CD14-positive monocyte (primary cell): ENCODE data around the gene AP2A1. TPM values are rescaled to one million over a fixed set of nuclear protein-coding genes. Genes with fewer than 3 reads are reported as not detected.
A peak's percentile ranks its signal among the peaks of the same experiment; 100 is the strongest.

Experiments used
- DNase-seq, 3 donors: peaks; one replicate each; pipeline ENCODE4 v3.0.0-alpha.2; 2011 to 2022
- H2AFZ ChIP-seq: 2 replicates; pipeline ENCODE4 v1.6.0; 2012; ENCODE audit warnings: mild to moderate bottlenecking, low read depth, low read length, inconsistent platforms; ENCODE audit not compliant: insufficient read depth, poor library complexity, severe bottlenecking
- H3K27ac ChIP-seq, 2 donors: 1 replicate in 1 of 2; 2 replicates in 1 of 2; pipeline ENCODE4 v1.5.1; 2012 to 2013; ENCODE audit warnings: low read length in 2 of 2, control low read depth in 1 of 2, inconsistent platforms in 1 of 2, low read depth in 1 of 2, mild to moderate bottlenecking in 1 of 2
- H3K27me3 ChIP-seq, 2 donors: one replicate each; pipeline versions ENCODE4 v1.6.0 to v1.6.1; 2011 to 2013; ENCODE audit warnings: low read length in 2 of 2; ENCODE audit not compliant: control insufficient read depth in 2 of 2, insufficient read depth in 2 of 2
- H3K36me3 ChIP-seq, 2 donors: replicated peaks in 1 of 2; 1 replicate in 1 of 2; 2 replicates in 1 of 2; pipeline versions ENCODE4 v1.5.1 to v1.6.1; 2012 to 2013; ENCODE audit warnings: low read length in 2 of 2, control low read depth in 1 of 2, inconsistent platforms in 1 of 2, mild to moderate bottlenecking in 1 of 2; ENCODE audit not compliant: insufficient read depth in 2 of 2, control insufficient read depth in 1 of 2
- H3K4me1 ChIP-seq, 2 donors: 1 replicate in 1 of 2; 2 replicates in 1 of 2; pipeline versions ENCODE4 v1.5.1 to v1.6.1; 2012 to 2013; ENCODE audit warnings: low read length in 2 of 2, control low read depth in 1 of 2, inconsistent platforms in 1 of 2, mild to moderate bottlenecking in 1 of 2, moderate library complexity in 1 of 2; ENCODE audit not compliant: insufficient read depth in 2 of 2, control insufficient read depth in 1 of 2
- H3K4me2 ChIP-seq: replicated peaks from 2 replicates; pipeline ENCODE3; 2012; ENCODE audit warnings: low read length, moderate library complexity, mild to moderate bottlenecking; ENCODE audit not compliant: poor library complexity, severe bottlenecking; ENCODE audit errors: extremely low read depth
- H3K4me3 ChIP-seq, 3 experiments: fragments of 200-600 bp in 1 of 3; sonication (generic) in 1 of 3; replicated peaks in 1 of 3; 1 replicate in 2 of 3; 2 replicates in 1 of 3; pipeline ENCODE4 v1.5.1; 2011 to 2013; ENCODE audit warnings: low read length in 3 of 3, mild to moderate bottlenecking in 3 of 3, control low read depth in 2 of 3, low read depth in 2 of 3, inconsistent platforms in 1 of 3, moderate library complexity in 1 of 3
- H3K79me2 ChIP-seq: 2 replicates; pipeline ENCODE4 v1.6.0; 2012; ENCODE audit warnings: mild to moderate bottlenecking, control low read depth, inconsistent platforms, low read length, moderate library complexity; ENCODE audit not compliant: insufficient read depth
- H3K9ac ChIP-seq: 2 replicates; pipeline ENCODE4 v1.6.0; 2017; ENCODE audit warnings: low read length, mild to moderate bottlenecking; ENCODE audit not compliant: insufficient read depth, poor library complexity, severe bottlenecking
- H3K9me3 ChIP-seq, 2 donors: replicated peaks in 1 of 2; 1 replicate in 1 of 2; 2 replicates in 1 of 2; pipeline versions ENCODE4 v1.5.1 to v1.6.1; 2012 to 2013; ENCODE audit warnings: low read length in 2 of 2, control low read depth in 1 of 2; ENCODE audit not compliant: control insufficient read depth in 1 of 2, insufficient read depth in 1 of 2
- H4K20me1 ChIP-seq: 2 replicates; pipeline ENCODE4 v1.6.0; 2012; ENCODE audit warnings: mild to moderate bottlenecking, low read length, control low read depth, moderate library complexity; ENCODE audit not compliant: insufficient read depth
- H3K27ac Mint-ChIP-seq, 7 donors: one replicate each; pipeline ENCODE4 v1.8.0; 2020; ENCODE audit warnings: mild to moderate bottlenecking in 7 of 7, mixed read lengths in 7 of 7, moderate library complexity in 6 of 7, inconsistent platforms in 2 of 7
- H3K27me3 Mint-ChIP-seq, 3 donors: one replicate each; pipeline ENCODE4 v1.8.0; 2021 to 2022; ENCODE audit warnings: low read depth in 3 of 3, mild to moderate bottlenecking in 3 of 3, mixed read lengths in 3 of 3, moderate library complexity in 3 of 3, inconsistent platforms in 1 of 3
- H3K36me3 Mint-ChIP-seq, 2 donors: one replicate each; pipeline ENCODE4 v1.8.0; 2020; ENCODE audit warnings: mixed read lengths in 2 of 2, inconsistent platforms in 1 of 2, mild to moderate bottlenecking in 1 of 2
- H3K4me1 Mint-ChIP-seq: one replicate; pipeline ENCODE4 v1.8.0; 2020; ENCODE audit warnings: mild to moderate bottlenecking, mixed read lengths
- H3K4me3 Mint-ChIP-seq, 2 donors: one replicate each; pipeline ENCODE4 v1.8.0; 2020; ENCODE audit warnings: mild to moderate bottlenecking in 2 of 2, mixed read lengths in 2 of 2, moderate library complexity in 1 of 2
- H3K9me3 Mint-ChIP-seq, 7 donors: one replicate each; pipeline ENCODE4 v1.8.0; 2020 to 2022; ENCODE audit warnings: mixed read lengths in 7 of 7, mild to moderate bottlenecking in 6 of 7, moderate library complexity in 6 of 7, inconsistent platforms in 2 of 7
- CTCF ChIP-seq: fragments of 200-600 bp; IDR thresholded peaks from one replicate; pipeline ENCODE4 v1.8.0; 2022; ENCODE audit warnings: antibody characterized with exemption, mild to moderate bottlenecking
- WGBS: methylation state at CpG from one replicate; pipeline ENCODE4 v1.1.5; 2013; ENCODE audit warnings: missing lambda C conversion rate; ENCODE audit not compliant: insufficient coverage; 5-methylcytosine and 5-hydroxymethylcytosine counted together
- intact Hi-C, 2 donors: fragments of 100-400 bp; cut with micrococcal nuclease; formaldehyde crosslinking; loops; one replicate each; pipeline versions ENCODE4 v1.15.0 to v1.15.1; 2023
- polyA plus RNA-seq, 3 donors: library from polyadenylated mRNA; depleted of rRNA in 1 of 3; unstranded in 2 of 3; stranded (reverse) in 1 of 3; fragments of 300-500 nt in 2 of 3; fragments of >200 nt in 1 of 3; fragmentation: Illumina TruSeq in 2 of 3; gene quantifications; 1 replicate in 2 of 3; 2 replicates in 1 of 3; pipeline ENCODE4 v1.2.3, GENCODE V29; 2012 to 2021

AP2A1 gene
- polyA plus RNA-seq, 3 donors = 12.1 to 117 (median 15.1) TPM

- no peak overlapping the region for H3K4me2 ChIP-seq
- H4K20me1 ChIP-seq = peaks cover 87% of the 10 kb centered on the region
- TF ChIP-seq CTCF = no peak
- no peaks in the 10 kb centered on the region for H3K4me1 ChIP-seq
- DNase-seq = no peak
- H3K9ac ChIP-seq = no peak overlapping the region
- peaks cover 0 to 5% (median 0%) of the 10 kb centered on the region in 7 donors for H3K9me3 Mint-ChIP-seq
- no peaks in the 10 kb centered on the region for H3K4me1 Mint-ChIP-seq
- peaks cover 28% of the 10 kb centered on the region for H3K79me2 ChIP-seq
- intact Hi-C loops = no loop called here
- no peak overlapping the region for H3K27ac ChIP-seq
- H3K27me3 Mint-ChIP-seq = peaks cover 0 to 2% (median 0%) of the 10 kb centered on the region in 3 donors
- H3K36me3 ChIP-seq = peaks cover 87 to 100% of the 10 kb centered on the region in 2 donors
- H3K4me3 Mint-ChIP-seq = no peak overlapping the region
- no peak overlapping the region for H3K4me3 ChIP-seq
- H2AFZ ChIP-seq = no peak overlapping the region
- peaks cover 84 to 99% of the 10 kb centered on the region in 2 donors for H3K36me3 Mint-ChIP-seq
- peak overlapping the region in 1 of 7 donors; percentile 13 for H3K27ac Mint-ChIP-seq
- WGBS = 100% methylated on average over 5 of the region's 9 CpGs
- H3K27me3 ChIP-seq = no peaks in the 10 kb centered on the region
- no peaks in the 10 kb centered on the region for H3K9me3 ChIP-seq
These were observed 24.1 kb downstream of the AP2A1 start for GRCh38 chr19:49790866-49791265.

- H3K9me3 Mint-ChIP-seq = peaks cover 0 to 5% (median 0%) of the 10 kb centered on the region in 7 donors
- Histone ChIP-seq H3K9ac (no peak overlapping the region), H4K20me1 (peaks cover 89% of the 10 kb centered on the region), H3K27ac (no peak overlapping the region), H3K36me3 (peaks cover 87 to 100% of the 10 kb centered on the region in 2 donors), H3K9me3 (no peaks in the 10 kb centered on the region), H3K27me3 (no peaks in the 10 kb centered on the region), H3K4me2 (no peak overlapping the region), H3K4me1 (no peaks in the 10 kb centered on the region), H2AFZ (no peak overlapping the region), H3K4me3 (no peak overlapping the region), H3K79me2 (peaks cover 18% of the 10 kb centered on the region)
- peaks cover 85 to 99% of the 10 kb centered on the region in 2 donors for H3K36me3 Mint-ChIP-seq
- no peaks in the 10 kb centered on the region for H3K4me1 Mint-ChIP-seq
- peak overlapping the region in 2 of 7 donors; percentile 65 to 77 for H3K27ac Mint-ChIP-seq
- no peak overlapping the region for H3K4me3 Mint-ChIP-seq
- WGBS = 93% methylated on average over 15 of the region's 26 CpGs
- TF ChIP-seq CTCF = no peak
- peaks cover 0 to 2% (median 0%) of the 10 kb centered on the region in 3 donors for H3K27me3 Mint-ChIP-seq
- DNase-seq = no peak
- intact Hi-C loops = no loop called here
These were observed 25.1 kb downstream of the AP2A1 start for GRCh38 chr19:49791776-49792445.
